Type B pancreatic cell (in vitro differentiated cells): Measurements from ENCODE around the gene GLRX. TPM values are rescaled to one million over a fixed set of nuclear protein-coding genes. Genes with fewer than 3 reads are reported as not detected.

ENCODE experiments used
- DNase-seq: peaks from one replicate; pipeline ENCODE4 v3.0.0; 2021; ENCODE audit warnings: mixed read lengths; ENCODE audit not compliant: unreplicated experiment; ENCODE audit errors: extremely low spot score
- H3K27ac Mint-ChIP-seq: 2 replicates; pipeline ENCODE4 v1.8.0; 2021; ENCODE audit warnings: mild to moderate bottlenecking, mixed read lengths
- H3K27me3 Mint-ChIP-seq: 2 replicates; pipeline ENCODE4 v1.8.0; 2021; ENCODE audit warnings: mixed read lengths
- H3K36me3 Mint-ChIP-seq: 2 replicates; pipeline ENCODE4 v1.8.0; 2021; ENCODE audit warnings: mixed read lengths
- H3K4me1 Mint-ChIP-seq: one replicate; pipeline ENCODE4 v1.8.0; 2021; ENCODE audit warnings: mixed read lengths; ENCODE audit not compliant: unreplicated experiment
- H3K4me3 Mint-ChIP-seq: 2 replicates; pipeline ENCODE4 v1.8.0; 2021; ENCODE audit warnings: mild to moderate bottlenecking, mixed read lengths
- H3K9me3 Mint-ChIP-seq: 2 replicates; pipeline ENCODE4 v1.8.0; 2021; ENCODE audit warnings: mixed read lengths
- CTCF ChIP-seq: fragments of 200-600 bp; sonication (generic); conservative IDR thresholded peaks from 2 replicates; pipeline ENCODE4 v1.5.0; 2021; ENCODE audit warnings: antibody characterized with exemption, mild to moderate bottlenecking
- total RNA-seq: library from RNA; stranded (reverse); gene quantifications from 2 replicates; pipeline ENCODE4 v1.2.1, GENCODE V29; 2021; ENCODE audit warnings: low replicate concordance

Gene GLRX
- total RNA-seq, 1 donor from 2014 or later, result 18.7 TPM

- peaks cover 4% of the 10 kb centered on the region for H3K9me3 Mint-ChIP-seq
- TF ChIP-seq CTCF, result no peak
- peaks cover 13% of the 10 kb centered on the region for H3K4me1 Mint-ChIP-seq
- H3K4me3 Mint-ChIP-seq, result no peak overlapping the region
- H3K27ac Mint-ChIP-seq, result no peak overlapping the region
- DNase-seq, result no peak
- no peaks in the 10 kb centered on the region for H3K27me3 Mint-ChIP-seq
- peaks cover 5% of the 10 kb centered on the region for H3K36me3 Mint-ChIP-seq
These were observed 21.0 kb downstream of the GLRX start for GRCh38 chr5:95801532-95801931.

GRCh38 chr5:95800553-95800952 lies 22.0 kb downstream of the GLRX start:
- Mint-ChIP-seq H3K4me1 (peaks cover 13% of the 10 kb centered on the region), H3K27me3 (no peaks in the 10 kb centered on the region), H3K36me3 (peaks cover 9% of the 10 kb centered on the region), H3K4me3 (no peak overlapping the region), H3K9me3 (peaks cover 4% of the 10 kb centered on the region), H3K27ac (no peak overlapping the region)
- DNase-seq, result no peak
- no peak for TF ChIP-seq CTCF

GRCh38 chr5:95799191-95799835 lies 23.2 kb downstream of the GLRX start:
- H3K4me1 Mint-ChIP-seq, result peaks cover 13% of the 10 kb centered on the region
- no peak for TF ChIP-seq CTCF
- H3K27me3 Mint-ChIP-seq, result no peaks in the 10 kb centered on the region
- DNase-seq, result no peak
- H3K4me3 Mint-ChIP-seq, result no peak overlapping the region
- peaks cover 10% of the 10 kb centered on the region for H3K36me3 Mint-ChIP-seq
- peaks cover 4% of the 10 kb centered on the region for H3K9me3 Mint-ChIP-seq
- no peak overlapping the region for H3K27ac Mint-ChIP-seq

GRCh38 chr5:95798545-95798944 lies 24.0 kb downstream of the GLRX start:
- no peak for DNase-seq
- Mint-ChIP-seq H3K4me3 (no peak overlapping the region), H3K9me3 (peaks cover 4% of the 10 kb centered on the region), H3K36me3 (peaks cover 17% of the 10 kb centered on the region), H3K4me1 (peaks cover 13% of the 10 kb centered on the region), H3K27ac (no peak overlapping the region), H3K27me3 (no peaks in the 10 kb centered on the region)
- TF ChIP-seq CTCF, result no peak

GRCh38 chr5:95798048-95798447 lies 24.5 kb downstream of the GLRX start:
- H3K4me1 Mint-ChIP-seq, result peaks cover 10% of the 10 kb centered on the region
- no peaks in the 10 kb centered on the region for H3K27me3 Mint-ChIP-seq
- H3K36me3 Mint-ChIP-seq, result peaks cover 17% of the 10 kb centered on the region
- no peak overlapping the region for H3K27ac Mint-ChIP-seq
- DNase-seq, result no peak
- H3K9me3 Mint-ChIP-seq, result peaks cover 4% of the 10 kb centered on the region
- TF ChIP-seq CTCF, result no peak
- no peak overlapping the region for H3K4me3 Mint-ChIP-seq
